SU-DHL-6 (cell line): ENCODE results near the gene MYBBP1A.

Source experiments
- H2AFZ ChIP-seq: fragments of 200-600 bp; sonication (generic); 2 replicates; pipeline ENCODE4 v1.6.1; 2014; ENCODE audit warnings: low read depth, mild to moderate bottlenecking, moderate library complexity, mixed read lengths, antibody characterized with exemption, low read length; ENCODE audit not compliant: severe bottlenecking
- H3F3A ChIP-seq: fragments of 200-600 bp; shearing (Covaris generic); 2 replicates; pipeline ENCODE4 v1.6.0; 2016; ENCODE audit warnings: antibody characterized with exemption, mild to moderate bottlenecking; ENCODE audit not compliant: insufficient read depth
- H3K27ac ChIP-seq: fragments of 200-600 bp; sonication (generic); 2 replicates; pipeline ENCODE4 v1.5.1; 2016; ENCODE audit warnings: low read depth, mild to moderate bottlenecking, low read length, moderate library complexity, mixed read lengths
- H3K27me3 ChIP-seq: fragments of 200-600 bp; sonication (generic), shearing (Covaris generic); 2 replicates; pipeline ENCODE4 v1.6.0; 2014; ENCODE audit warnings: mild to moderate bottlenecking, low read length
- H3K36me3 ChIP-seq: fragments of 200-600 bp; sonication (generic); 2 replicates; pipeline ENCODE4 v1.6.1; 2014; ENCODE audit warnings: mild to moderate bottlenecking, low read length, mixed read lengths
- H3K4me2 ChIP-seq: fragments of 300-600, 200-600 bp; shearing (Covaris generic), sonication (generic); 2 replicates; pipeline ENCODE4 v1.6.0; 2014; ENCODE audit warnings: low read length, low read depth, mild to moderate bottlenecking; ENCODE audit not compliant: poor library complexity, severe bottlenecking
- H3K4me3 ChIP-seq: fragments of 200-600 bp; sonication (generic); 2 replicates; pipeline ENCODE4 v1.5.1; 2014; ENCODE audit warnings: antibody characterized with exemption, low read length, mild to moderate bottlenecking, mixed read lengths; ENCODE audit not compliant: insufficient read depth, poor library complexity, severe bottlenecking
- H3K79me2 ChIP-seq: fragments of 200-600 bp; sonication (generic); 2 replicates; pipeline ENCODE4 v1.6.1; 2014; ENCODE audit warnings: mild to moderate bottlenecking, low read length, moderate library complexity; ENCODE audit not compliant: insufficient read depth
- H3K9ac ChIP-seq: fragments of 200-600 bp; sonication (generic); 2 replicates; pipeline ENCODE4 v1.7.0; 2014; ENCODE audit warnings: mild to moderate bottlenecking, low read length
- H3K9me2 ChIP-seq: fragments of 200-600 bp; sonication (generic); replicated peaks from 2 replicates; pipeline ENCODE4 v1.6.1; 2014; ENCODE audit warnings: low read length; ENCODE audit not compliant: insufficient read depth
- H3K9me3 ChIP-seq: fragments of 200-600 bp; sonication (generic); 2 replicates; pipeline ENCODE4 v1.6.1; 2014; ENCODE audit warnings: low read length, mixed read lengths; ENCODE audit not compliant: insufficient read depth
- H4K20me1 ChIP-seq: fragments of 200-600 bp; sonication (generic); 2 replicates; pipeline ENCODE4 v1.6.1; 2014; ENCODE audit warnings: low read depth, mild to moderate bottlenecking, antibody characterized with exemption, low read length, moderate library complexity, mixed read lengths
- CTCF ChIP-seq: fragments of 200-600 bp; sonication (generic); IDR thresholded peaks from one replicate; pipeline ENCODE4 v1.5.1; 2017; ENCODE audit warnings: antibody characterized with exemption, mild to moderate bottlenecking, low read length, moderate library complexity; ENCODE audit not compliant: insufficient read depth, poor library complexity, severe bottlenecking
- EZH2phosphoT487 ChIP-seq: fragments of 200-600 bp; sonication (generic), shearing (Covaris generic); conservative IDR thresholded peaks from 2 replicates; pipeline ENCODE4 v1.6.1; 2018; ENCODE audit warnings: mild to moderate bottlenecking, antibody characterized with exemption, low read length, moderate library complexity, mixed read lengths

Gene MYBBP1A

GRCh38 chr17:4573669-4574068 lies 18.5 kb upstream of the MYBBP1A start:
- H3K9ac ChIP-seq = no peak overlapping the region
- no peak overlapping the region for H3K4me2 ChIP-seq
- H3K9me2 ChIP-seq = no peaks in the 10 kb centered on the region

GRCh38 chr17:4573115-4573514 lies 17.9 kb upstream of the MYBBP1A start:
- Histone ChIP-seq H3K9me2 (no peaks in the 10 kb centered on the region), H3K4me2 (no peak overlapping the region), H3K27me3 (no peaks in the 10 kb centered on the region)

More at GRCh38 chr17:4573669-4574068, 18.5 kb upstream of the MYBBP1A start:
- Histone ChIP-seq H3K36me3 (no peaks in the 10 kb centered on the region), H3K4me3 (no peak overlapping the region), H2AFZ (no peak overlapping the region), H3K27ac (no peak overlapping the region), H3K79me2 (no peaks in the 10 kb centered on the region), H3F3A (no peaks in the 10 kb centered on the region), H3K27me3 (no peaks in the 10 kb centered on the region), H3K9me3 (no peaks in the 10 kb centered on the region), H4K20me1 (no peaks in the 10 kb centered on the region)
- TF ChIP-seq EZH2phosphoT487 (no peak), CTCF (no peak)

GRCh38 chr17:4572131-4572530 lies 16.9 kb upstream of the MYBBP1A start:
- no peaks in the 10 kb centered on the region for H3K9me2 ChIP-seq
- TF ChIP-seq CTCF (no peak), EZH2phosphoT487 (no peak)

More at GRCh38 chr17:4573115-4573514, 17.9 kb upstream of the MYBBP1A start:
- Histone ChIP-seq H3K79me2 (no peaks in the 10 kb centered on the region), H3K9me3 (no peaks in the 10 kb centered on the region), H3K9ac (no peak overlapping the region), H3K27ac (no peak overlapping the region), H4K20me1 (no peaks in the 10 kb centered on the region), H2AFZ (no peak overlapping the region), H3F3A (no peaks in the 10 kb centered on the region), H3K4me3 (no peak overlapping the region), H3K36me3 (no peaks in the 10 kb centered on the region)
- TF ChIP-seq CTCF = no peak
- TF ChIP-seq EZH2phosphoT487 = no peak

More at GRCh38 chr17:4572131-4572530, 16.9 kb upstream of the MYBBP1A start:
- H3K36me3 ChIP-seq = no peaks in the 10 kb centered on the region
- H4K20me1 ChIP-seq = no peaks in the 10 kb centered on the region
- H3K27ac ChIP-seq = no peak overlapping the region
- no peaks in the 10 kb centered on the region for H3K9me3 ChIP-seq
- H3K4me3 ChIP-seq = no peak overlapping the region
- H3K79me2 ChIP-seq = no peaks in the 10 kb centered on the region
- no peak overlapping the region for H3K4me2 ChIP-seq
- H3F3A ChIP-seq = no peaks in the 10 kb centered on the region
- no peak overlapping the region for H3K9ac ChIP-seq
- H2AFZ ChIP-seq = no peak overlapping the region
- H3K27me3 ChIP-seq = no peaks in the 10 kb centered on the region
